Renal cortex interstitium (tissue), 11 donors: ENCODE data around the gene FER. TPM values are rescaled to one million over a fixed set of nuclear protein-coding genes. Genes with fewer than 3 reads are reported as not detected.
"Not testable (repeated sequence)": the region's sequence is repeated elsewhere in the genome, so short reads cannot be mapped to it uniquely, and the experiment has no call there.

Source experiments
- DNase-seq, 11 donors: peaks; one replicate each; pipeline ENCODE4 v3.0.0-alpha.2; 2013; ENCODE audit warnings: low read depth in 9 of 11, low spot score in 4 of 11; ENCODE audit errors: extremely low read depth in 1 of 11
- polyA plus RNA-seq, 3 donors: library from polyadenylated mRNA; unstranded; fragments of 120-200 nt; gene quantifications; one replicate each; pipeline ENCODE4 v1.2.1, GENCODE V29; 2013; ENCODE audit not compliant: insufficient read length in 3 of 3

Gene FER
- polyA plus RNA-seq, 3 donors, result 17.0 to 19.0 (median 18.0) TPM

GRCh38 chr5:108786806-108787483 lies 39.2 kb downstream of the FER start:
- DNase-seq, result no peak

- no peak for DNase-seq
Observed at GRCh38 chr5:108788142-108788541, 40.4 kb downstream of the FER start.

GRCh38 chr5:108793207-108793606 lies 45.5 kb downstream of the FER start:
- DNase-seq, result no peak

GRCh38 chr5:108794349-108794748 lies 46.7 kb downstream of the FER start:
- DNase-seq, result not testable (repeated sequence)

GRCh38 chr5:108797396-108797795 lies 49.7 kb downstream of the FER start:
- no peak for DNase-seq

- DNase-seq, result no peak
Observed at GRCh38 chr5:108797986-108798385, 50.3 kb downstream of the FER start.

GRCh38 chr5:108798513-108799265 lies 51.0 kb downstream of the FER start:
- DNase-seq, result no peak

GRCh38 chr5:108801301-108801700 lies 53.6 kb downstream of the FER start:
- DNase-seq, result no peak

GRCh38 chr5:108801776-108802175 lies 54.1 kb downstream of the FER start:
- DNase-seq, result no peak

- DNase-seq, result no peak
Observed at GRCh38 chr5:108810717-108811116, 63.0 kb downstream of the FER start.

- DNase-seq, result no peak
Observed at GRCh38 chr5:108813673-108814072, 66.0 kb downstream of the FER start.

- no peak for DNase-seq
Observed at GRCh38 chr5:108814551-108814950, 66.9 kb downstream of the FER start.

GRCh38 chr5:108818613-108819272 lies 71.0 kb downstream of the FER start:
- no peak for DNase-seq

GRCh38 chr5:108820983-108821382 lies 73.3 kb downstream of the FER start:
- DNase-seq, result no peak

GRCh38 chr5:108822211-108822947 lies 74.7 kb downstream of the FER start:
- DNase-seq, result no peak

GRCh38 chr5:108827131-108827530 lies 79.4 kb downstream of the FER start:
- DNase-seq, result no peak

- DNase-seq, result no peak
Observed at GRCh38 chr5:108830705-108831276, 83.1 kb downstream of the FER start.

GRCh38 chr5:108836492-108836891 lies 88.8 kb downstream of the FER start:
- DNase-seq, result no peak

- DNase-seq, result not testable (repeated sequence)
Observed at GRCh38 chr5:108842260-108842941, 94.7 kb downstream of the FER start.
